ENCODE measurements around the gene BLOC1S6.

BLOC1S6 gene

GRCh38 chr15:45548753-45549520 is 38.2 kb upstream of the BLOC1S6 start:
- no peak for TF ChIP-seq CTCF (IDR thresholded peaks at IDR 0.05; ENCODE audit: extremely low read depth, missing control alignments)
- no peak for DNase-seq (ENCODE audit: low spot score)

GRCh38 chr15:45549541-45550220 is 37.5 kb upstream of the BLOC1S6 start:
- no peak for DNase-seq (ENCODE audit: low spot score)
- TF ChIP-seq CTCF (IDR thresholded peaks at IDR 0.05; ENCODE audit: extremely low read depth, missing control alignments): no peak

GRCh38 chr15:45550436-45550835 is 36.7 kb upstream of the BLOC1S6 start:
- DNase-seq (ENCODE audit: low spot score): no peak
- no peak for TF ChIP-seq CTCF (IDR thresholded peaks at IDR 0.05; ENCODE audit: extremely low read depth, missing control alignments)

- DNase-seq (ENCODE audit: low spot score): no peak
- no peak for TF ChIP-seq CTCF (IDR thresholded peaks at IDR 0.05; ENCODE audit: extremely low read depth, missing control alignments)
Observed at GRCh38 chr15:45551676-45552075, 35.5 kb upstream of the BLOC1S6 start.

- TF ChIP-seq CTCF (IDR thresholded peaks at IDR 0.05; ENCODE audit: extremely low read depth, missing control alignments): no peak
- DNase-seq (ENCODE audit: low spot score): peak; percentile 10
Observed at GRCh38 chr15:45555934-45556608, 31.1 kb upstream of the BLOC1S6 start.

- TF ChIP-seq CTCF (IDR thresholded peaks at IDR 0.05; ENCODE audit: extremely low read depth, missing control alignments): no peak
- no peak for DNase-seq (ENCODE audit: low spot score)
Observed at GRCh38 chr15:45572617-45573016, 14.6 kb upstream of the BLOC1S6 start.

Measured in GM20000 (cell line).